ENCODE measurements around the gene CAPG.
A peak's percentile ranks its signal among the peaks of the same experiment; 100 is the strongest.

The CAPG gene

GRCh38 chr2:85356186-85356585 is 54.0 kb downstream of the CAPG start:
- no peak for DNase-seq (ENCODE audit: low read depth)

DNA sequence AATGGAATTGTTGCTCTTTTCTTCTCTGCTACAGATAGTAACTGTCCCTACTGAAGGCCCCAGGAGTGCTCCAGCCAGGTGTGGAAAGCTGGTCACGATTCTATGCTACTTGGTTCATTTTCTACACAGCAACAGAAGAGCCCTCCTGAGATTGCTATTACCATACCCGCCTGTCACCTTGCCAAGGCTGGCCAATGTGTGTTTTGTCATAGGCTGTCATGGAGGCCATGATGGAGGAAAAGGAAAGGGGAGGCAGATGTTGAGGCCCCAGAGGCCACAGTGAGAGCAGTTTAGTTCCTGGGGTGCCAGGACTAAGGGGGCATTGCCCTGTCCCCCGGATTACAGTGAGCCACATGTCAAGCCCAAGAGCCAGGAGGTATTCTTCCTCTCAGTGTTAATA is 54.6 kb downstream of the CAPG start:
- DNase-seq (ENCODE audit: low read depth): no peak

DNA sequence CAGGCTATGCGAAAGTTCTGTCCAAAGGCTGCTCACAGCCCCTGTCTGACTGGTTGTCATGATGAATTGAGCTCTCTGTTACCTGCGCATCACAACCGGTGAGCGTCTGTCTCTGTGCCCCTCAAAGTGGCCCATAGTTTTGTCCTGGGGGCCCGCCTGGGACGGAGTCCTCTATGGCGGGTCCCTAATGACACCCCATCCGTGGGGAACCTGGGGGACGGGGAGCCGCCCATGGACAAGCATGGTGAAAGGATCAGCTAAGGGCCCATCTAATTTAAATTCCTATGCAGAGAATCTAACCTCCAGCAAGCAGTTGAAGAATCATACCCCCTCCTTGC is 55.1 kb downstream of the CAPG start:
- no peak for DNase-seq (ENCODE audit: low read depth)

- peak; percentile 100 for DNase-seq (ENCODE audit: low read depth)
These were observed 55.7 kb downstream of the CAPG start, which contains the start of the genes ELMOD3 and RETSAT for GRCh38 chr2:85354286-85355072. Gene ELMOD3, plus strand, starts transcription at chr2:85354769. Its CDS starts 2,430 bp downstream, at chr2:85357199. Gene RETSAT, minus strand, starts transcription at chr2:85354528. Its CDS starts 21 bp downstream, at chr2:85354507.

DNA sequence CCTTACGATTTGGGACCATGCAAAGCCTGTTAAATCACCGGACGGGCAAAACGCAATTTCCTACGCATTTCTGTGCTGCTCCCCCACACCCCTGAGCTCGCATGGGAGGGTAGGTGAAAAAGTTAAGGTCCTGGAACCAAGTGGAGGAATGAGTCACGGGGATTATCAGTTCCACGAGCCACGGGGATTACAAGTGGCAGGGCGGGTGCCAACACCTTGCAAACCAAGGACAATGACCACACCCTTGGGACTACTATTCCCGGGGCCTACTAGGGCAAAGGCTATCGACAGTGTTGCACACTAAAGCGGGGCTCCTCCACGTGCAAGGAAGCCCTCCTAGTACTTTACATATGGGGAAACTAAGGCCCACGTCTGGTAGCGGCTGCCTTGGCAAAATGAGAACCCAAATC is 56.3 kb downstream of the CAPG start:
- peak; percentile 44 for DNase-seq (ENCODE audit: low read depth)

GRCh38 chr2:85347599-85347998 is 62.6 kb downstream of the CAPG start:
- no peak for DNase-seq (ENCODE audit: low read depth)
